ENCODE measurements around the gene ODAD3.
"Not testable (repeated sequence)": the region's sequence is repeated elsewhere in the genome, so short reads cannot be mapped to it uniquely, and the experiment has no call there.

The ODAD3 gene

DNA sequence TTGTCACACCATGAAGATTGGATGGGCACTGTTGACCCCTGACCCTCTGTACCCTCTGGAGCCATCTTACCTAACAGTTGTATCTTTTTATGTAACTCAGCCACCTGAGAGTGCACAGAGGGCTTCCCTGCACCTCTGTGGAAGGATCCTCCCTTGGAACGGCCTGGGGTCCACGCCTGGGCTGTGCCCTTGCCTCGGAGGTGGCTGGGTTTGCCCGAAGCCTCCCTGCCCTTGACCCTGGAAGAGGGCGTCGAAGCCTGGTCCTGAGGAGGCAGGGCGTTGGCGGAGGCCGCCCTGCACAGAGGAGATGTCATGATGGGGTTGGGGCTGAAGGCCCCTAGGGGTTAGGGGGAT lies 241 bp downstream of the ODAD3 start:
- no peak for DNase-seq

DNA sequence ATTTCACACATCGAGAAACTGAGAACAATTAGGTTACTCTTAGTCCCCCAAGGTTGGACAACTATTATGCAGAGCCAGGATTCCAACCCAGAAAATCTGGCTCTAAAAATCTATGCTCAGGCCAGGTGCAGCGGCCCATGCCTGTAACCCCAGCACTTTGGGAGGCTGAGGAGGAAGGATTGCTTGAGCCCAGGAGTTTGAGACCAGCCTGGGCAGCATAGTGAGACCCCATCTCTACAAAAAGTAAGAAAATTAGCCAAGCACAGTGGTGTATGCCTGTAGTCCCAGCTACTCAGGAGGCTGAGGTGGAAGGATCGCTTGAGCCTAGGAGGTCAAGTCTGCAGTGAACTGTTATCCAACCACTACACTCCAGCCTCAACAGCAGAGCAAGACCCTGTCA lies 1.4 kb downstream of the ODAD3 start:
- not testable (repeated sequence) for DNase-seq

DNA sequence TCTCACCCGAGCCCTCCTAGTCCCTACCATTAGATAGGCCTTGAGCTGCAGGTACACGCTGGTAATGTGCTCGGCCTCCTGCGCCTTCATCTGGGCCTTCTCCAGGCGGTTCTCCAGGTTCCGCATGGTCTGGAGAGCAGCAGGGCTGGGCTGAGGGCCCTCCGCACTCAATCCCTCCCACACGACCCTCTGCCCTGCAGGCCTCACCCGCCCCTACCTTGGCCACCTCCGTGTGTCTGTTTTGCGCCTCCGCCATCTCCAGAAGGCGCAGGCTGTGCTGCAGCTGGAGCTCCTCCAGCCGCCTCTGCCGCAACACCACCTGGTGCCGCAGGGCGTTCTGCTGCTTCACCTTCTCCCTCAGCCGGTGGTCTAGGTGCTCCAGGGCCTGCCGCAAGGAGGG lies 8.3 kb downstream of the ODAD3 start:
- no peak for DNase-seq

DNA sequence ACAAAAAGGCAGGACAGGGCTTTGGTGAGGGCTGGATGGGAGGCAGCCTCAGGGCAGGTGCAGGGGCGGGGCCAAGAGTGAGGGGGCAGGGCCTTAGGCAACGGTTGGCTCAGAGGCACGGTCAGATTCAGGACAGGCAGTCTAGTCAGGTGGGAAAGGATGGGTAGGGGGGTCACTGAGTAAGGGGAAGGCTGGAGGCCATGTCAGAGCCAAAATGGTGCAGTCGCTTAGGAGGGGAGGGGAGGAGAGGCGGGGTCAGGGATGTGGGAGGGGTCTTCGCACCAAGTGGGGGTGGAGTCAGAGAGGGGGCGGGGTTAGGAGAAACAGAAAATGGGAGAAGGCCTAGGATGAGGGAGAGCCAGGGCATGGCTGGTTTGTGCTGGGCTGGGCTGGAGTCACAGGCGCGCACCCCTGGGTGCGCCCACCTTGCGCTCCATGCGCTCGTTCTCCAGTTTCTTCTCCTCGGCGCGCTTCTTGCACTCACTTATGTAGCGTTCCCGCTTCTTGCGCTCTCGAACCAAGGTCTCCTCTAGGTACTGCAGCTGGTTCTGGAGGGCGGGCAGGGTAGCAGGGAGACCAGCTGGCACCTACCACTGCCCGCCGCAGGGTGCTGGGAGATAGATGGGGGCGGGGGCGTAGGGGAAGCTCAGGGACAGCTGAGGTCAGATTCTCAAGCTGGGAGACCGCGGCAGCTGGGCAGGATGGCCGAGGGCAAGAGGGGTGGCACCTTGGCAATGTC lies 9.0 kb downstream of the ODAD3 start:
- no peak for DNase-seq

DNA sequence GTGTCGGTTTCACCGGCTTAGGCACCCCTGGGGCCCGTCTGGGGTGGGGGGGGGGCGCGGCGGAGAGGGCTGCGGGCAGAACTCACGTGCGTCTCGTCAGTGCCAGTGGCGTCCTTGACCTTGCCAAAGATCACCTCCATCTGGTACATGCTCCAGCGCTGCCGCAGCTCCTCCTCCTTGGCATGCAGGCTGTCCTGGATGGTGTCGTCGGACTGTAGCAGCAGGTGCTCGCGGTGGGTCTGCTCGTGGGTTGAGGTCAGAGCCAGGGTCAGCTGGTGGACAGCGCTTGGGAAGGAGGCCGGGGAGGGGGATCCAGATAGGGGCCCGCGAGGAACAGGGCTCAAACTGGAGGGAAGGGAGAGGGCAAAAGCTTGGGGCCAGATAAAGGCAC lies 11.1 kb downstream of the ODAD3 start:
- DNase-seq, result no peak

DNA sequence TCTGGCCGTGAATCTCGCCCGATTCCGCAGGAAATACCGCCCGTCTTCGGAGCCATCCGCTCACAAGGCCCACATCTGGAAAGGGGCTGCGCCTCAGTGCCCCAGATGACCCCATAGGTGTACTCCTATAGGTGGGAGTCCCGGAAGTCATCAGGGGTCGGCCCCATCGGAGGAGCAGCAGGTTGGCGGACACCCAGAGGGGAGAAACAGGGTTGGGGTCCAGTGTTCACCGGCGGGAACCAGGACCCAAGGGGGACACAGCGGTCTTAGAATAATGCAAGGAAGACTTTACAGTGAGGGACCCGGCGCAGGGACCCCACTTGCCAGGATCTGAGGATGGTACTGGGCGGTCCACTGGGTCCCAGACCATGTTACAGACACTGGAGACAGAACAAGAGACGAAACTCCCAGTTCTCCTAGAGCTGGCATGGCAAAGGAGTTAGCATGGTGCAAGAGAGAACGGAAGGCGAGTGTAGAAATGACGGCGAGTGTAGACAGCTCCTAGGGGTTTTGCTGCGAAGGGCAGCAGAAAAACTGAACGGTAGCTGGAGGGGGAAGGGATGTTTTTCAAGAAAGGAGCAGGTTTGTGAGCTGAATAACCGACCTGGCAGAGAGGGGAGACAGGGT lies 11.6 kb downstream of the ODAD3 start:
- DNase-seq, result no peak

DNA sequence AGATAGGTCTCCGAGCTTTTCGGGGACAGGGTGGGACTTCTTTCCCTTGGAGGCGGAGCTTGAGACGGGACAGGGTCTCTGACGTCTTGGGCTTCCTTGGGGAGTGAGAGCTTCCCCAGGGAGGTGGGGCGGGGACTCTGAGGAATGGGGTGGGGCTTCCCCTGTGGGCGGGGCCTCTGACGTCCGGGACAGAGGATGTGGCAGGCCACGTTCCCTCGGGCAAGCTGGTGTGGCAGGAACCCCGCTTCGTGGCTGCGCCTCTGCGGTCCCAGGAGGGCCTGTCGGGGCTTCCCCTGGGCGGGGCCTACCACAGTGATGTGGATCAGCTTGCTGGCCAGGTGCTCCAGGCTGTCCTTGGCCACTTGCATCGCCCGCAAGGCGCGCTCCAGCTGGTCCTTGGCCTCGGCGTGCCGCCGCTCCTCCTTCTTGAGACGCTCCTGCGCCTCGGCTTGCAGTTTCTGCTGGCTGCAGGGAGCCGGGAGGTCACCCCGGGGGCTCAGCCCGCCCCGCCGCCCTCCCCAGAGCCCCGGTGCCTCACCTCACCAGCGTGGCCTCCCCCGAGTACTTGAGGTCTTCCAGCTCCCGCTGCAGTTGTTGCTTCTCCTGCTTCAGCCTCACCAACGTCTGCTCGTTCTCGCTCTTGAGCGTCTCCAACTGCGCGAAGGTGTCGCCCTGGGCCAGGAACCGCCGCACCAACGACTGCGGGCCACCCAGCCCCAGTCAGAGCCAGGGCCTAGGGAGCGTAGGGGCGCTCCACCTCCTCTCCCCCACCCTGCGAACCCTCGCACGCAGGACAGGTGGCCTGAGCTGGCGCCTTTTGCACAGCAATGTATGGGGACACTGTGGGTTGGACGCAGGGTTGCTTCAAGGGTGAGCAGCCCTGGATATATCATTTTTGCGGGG lies 12.5 kb downstream of the ODAD3 start:
- DNase-seq, result peak; percentile 44

DNA sequence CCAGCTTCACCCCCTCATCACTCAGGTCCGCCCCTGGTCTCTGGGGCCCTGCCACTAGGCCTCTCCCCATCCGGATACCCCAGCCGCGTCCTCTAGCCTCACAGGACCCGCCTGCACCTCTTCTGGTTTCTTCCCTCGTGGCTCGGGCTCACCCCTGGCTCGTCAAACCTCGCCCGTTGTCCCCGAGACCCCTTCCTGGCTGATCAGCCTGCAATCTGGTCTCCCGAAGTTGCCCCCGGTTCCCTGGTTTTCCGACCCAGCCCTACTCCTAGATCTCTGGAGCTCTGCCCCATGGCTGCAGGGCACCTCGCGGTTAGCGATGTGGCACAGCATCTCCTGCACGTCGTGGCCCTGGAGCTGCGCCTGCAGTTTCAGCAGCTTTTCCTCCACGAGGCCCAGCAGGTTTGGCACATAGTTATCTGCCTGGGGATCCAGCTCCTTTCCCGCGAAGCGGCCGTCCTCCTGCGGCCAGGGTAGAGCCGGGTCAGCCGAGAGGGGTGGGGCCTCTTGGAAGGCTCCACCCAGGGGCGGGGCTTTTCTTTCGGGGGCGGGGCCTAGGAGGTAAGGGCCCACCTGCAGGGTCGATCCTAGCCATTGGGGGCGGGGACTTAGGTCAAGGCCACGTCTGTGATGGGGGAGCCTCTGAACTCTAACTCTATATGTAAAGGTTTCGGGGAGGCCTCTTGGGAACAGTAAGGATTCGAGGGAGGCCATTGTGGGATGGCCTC lies 13.4 kb downstream of the ODAD3 start:
- no peak for DNase-seq

DNA sequence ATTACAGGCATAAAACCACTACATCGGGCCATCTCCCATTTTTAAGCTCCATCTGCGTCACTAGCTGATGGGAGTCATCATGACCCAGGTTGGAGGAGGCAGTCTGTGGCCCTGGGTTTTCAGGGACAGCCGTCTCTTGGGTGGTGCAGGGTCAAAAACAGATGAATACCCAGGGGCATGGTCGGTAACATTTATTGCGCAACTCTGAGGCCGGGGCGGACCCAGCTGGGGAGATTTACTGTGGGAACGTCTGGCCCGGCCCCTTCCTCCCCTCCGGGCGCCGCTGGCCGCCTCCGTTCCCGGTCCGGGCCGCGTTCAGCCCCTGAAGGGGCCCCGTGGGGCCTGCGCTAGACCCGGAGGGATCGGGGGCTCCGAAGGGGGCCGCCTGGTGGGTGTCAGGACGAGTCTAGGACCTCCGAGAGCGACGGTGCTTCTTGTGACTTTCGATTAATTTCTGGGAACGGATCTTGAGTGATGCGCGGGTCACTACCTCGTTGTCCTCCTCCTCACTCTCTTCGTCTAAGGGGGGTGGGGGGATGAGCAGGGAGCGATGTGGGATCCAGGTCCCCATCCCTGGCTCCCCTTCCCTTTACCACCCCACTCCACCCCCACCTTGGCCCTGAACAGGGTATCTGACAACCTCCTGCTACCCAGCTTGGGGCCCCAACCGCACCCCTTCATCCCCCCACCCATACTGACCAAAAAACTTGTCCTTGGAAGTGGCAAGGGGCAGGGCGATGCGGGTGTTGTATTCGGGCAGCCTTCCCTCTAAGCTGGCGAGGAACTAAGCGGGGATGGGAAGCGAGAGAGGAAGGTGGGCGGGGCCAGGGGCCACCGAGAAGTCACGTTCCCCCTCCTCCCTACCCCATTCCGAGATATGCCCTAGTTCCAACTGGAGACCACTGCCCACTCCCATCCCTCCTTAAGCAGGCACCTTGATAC lies 14.2 kb downstream of the ODAD3 start:
- peak; percentile 12 for DNase-seq

DNA sequence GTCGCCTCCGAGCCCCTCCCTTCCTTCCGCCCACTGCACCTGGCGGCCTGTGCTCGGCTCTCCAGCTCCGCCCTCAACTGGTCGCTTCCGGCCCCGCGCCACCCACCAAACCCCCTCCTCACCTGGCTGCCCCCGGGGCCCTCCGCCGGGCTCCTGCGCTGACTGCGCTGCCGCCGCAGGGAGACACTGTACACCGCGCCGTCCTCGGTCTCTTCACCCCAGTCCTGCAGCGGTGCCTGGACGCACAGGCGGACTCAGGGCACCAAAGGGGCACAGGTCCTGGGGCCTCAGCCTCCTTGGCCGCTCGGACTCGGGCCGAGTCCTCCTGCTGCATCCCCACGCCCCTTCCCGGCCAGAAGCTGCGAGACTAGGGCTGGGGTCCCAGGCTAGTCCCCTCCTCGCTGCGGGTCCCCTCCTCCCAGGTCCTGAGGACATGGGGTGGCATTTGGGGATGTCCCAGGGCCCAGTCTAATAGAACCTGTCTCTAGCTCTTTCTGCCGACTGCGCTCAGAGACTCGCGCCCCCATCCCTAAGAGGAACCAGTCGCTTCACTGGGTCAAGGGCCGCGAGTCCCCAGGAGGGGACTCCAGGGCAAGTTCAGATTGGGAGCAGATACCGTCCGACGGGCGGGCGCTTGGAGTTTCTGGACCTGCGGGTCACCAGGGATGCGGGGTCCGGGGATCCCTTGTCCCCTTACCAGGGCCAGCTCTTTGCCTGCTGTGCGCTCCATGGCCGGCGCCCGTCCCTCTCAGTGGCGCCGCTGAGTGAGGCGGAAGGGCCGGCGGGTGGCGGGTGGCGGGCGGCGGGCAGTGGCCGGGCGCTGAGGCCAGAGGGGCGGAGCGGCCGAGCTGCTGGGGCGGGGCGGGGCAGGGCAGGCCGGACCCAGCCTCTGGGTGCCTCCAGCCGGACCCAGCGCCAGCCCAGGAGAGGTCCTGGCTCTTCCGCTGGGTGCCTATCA lies 16.1 kb downstream of the ODAD3 start, which contains the start of gene RGL3:
Gene RGL3 (minus strand): TSS at position 766 of the 958 bp plus-strand sequence. CDS start 36 bp downstream, at position 730.
- no peak for DNase-seq

DNA sequence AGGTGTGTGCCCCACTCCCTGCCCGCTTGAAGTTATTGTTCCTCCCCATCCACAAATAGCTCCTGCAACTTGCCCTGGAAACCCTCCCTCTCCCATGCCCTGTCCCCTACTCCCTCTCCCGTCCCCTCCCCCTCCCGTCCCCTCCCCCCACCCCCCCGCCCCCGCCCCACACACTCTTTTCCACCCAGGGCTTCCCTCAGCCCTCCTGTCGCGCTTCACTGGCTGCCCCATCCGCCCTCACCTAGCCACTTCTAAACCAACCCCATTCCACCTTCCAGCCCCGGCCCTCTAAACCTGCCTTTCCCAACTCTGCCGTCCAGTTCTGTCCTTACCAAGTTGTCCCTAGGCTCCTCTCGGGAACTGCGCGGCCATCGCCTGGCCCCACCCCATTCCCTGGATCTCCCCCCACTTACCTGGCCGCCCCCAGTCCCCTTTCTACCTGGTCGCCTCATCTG lies 16.8 kb downstream of the ODAD3 start:
- DNase-seq, result no peak

DNA sequence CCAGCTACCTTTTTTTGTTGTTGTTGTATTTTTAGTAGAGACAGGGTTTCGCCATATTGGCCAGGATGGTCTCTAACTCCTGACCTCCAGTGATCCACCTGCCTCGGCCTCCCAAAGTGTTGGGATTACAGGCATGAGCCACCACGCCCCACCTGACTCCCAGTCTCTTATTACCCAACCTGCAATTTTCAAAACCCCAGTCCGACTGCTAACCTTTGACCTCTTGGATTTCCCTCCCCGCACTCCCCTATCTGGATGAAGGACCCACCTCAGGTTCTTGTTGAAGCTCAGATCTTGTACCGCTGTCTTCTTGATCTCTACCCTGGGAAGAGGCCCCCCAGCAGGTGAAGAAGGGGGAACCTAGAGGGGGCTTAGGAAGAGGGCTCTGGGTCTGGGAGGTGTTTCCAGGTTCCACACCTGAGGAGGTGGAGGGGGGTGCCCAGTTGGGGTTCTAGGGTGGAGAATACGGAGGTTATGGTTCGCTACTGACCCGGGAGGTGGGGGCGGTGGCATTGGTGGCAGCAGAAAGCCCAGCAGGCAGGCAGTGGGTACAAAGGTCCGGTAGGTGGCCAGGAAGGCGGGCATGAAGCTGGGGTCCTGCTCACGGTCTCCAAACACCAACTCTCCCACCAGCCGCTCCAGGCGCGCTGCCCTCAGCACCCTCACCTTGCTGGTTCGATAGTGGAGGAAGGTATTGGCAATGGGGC lies 18.4 kb downstream of the ODAD3 start:
- no peak for DNase-seq

DNA sequence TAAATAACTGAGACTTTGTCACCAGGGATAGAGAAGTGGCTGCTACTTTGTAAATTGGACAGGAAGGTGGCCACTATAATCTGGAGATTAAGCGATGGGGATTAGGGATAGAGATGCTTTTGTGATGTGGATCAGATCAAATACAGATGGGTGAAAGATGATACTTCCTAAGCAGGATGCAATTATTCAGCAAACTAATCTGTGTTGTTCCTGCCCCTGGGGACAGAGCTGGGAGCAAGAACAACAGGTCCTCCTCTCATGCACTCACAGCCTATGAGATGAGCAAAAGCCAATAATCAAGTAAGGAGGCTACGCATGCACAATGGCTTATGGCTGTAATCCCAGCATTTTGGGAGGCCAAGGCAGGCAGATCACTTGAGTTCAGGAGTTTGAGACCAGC lies 20.4 kb downstream of the ODAD3 start:
- DNase-seq, result no peak

DNA sequence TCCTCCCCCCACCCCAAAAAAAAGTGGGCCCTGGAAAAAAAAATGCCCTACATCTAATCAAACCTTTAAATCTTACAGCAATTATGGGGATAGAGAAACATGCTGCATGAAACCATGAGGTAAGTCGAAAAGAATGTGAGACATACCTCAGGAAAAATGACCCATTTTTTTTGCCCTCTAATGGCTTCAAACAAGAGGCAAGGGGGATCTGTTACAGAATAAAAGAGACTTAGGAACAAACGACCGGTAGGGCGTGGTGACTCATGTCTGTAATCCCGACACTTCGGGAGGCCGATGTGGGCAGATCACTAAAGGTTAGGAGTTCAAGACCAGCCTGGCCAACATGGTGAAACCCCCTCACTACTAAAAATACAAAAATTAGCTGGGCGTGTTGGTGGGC lies 24.2 kb downstream of the ODAD3 start:
- peak; percentile 41 for DNase-seq

DNA sequence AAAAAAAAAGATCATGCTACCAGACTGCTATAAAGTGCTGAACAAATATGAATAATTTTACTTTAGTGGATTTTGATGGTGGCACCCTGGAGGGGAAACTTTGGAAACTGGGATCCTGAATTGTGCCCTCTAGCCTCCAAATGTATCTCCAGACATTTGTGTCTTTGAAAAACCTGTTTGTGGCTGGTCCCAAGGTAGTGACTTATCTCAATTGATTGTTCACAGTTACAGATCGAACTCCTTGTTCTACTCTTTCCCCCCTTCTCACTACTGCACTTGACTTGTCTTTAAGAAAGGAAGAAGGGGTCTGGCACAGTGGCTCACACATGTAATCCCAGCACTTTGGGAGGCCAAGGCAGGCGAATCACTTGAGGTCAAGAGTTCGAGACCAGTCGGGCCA lies 26.3 kb downstream of the ODAD3 start:
- DNase-seq, result no peak

DNA sequence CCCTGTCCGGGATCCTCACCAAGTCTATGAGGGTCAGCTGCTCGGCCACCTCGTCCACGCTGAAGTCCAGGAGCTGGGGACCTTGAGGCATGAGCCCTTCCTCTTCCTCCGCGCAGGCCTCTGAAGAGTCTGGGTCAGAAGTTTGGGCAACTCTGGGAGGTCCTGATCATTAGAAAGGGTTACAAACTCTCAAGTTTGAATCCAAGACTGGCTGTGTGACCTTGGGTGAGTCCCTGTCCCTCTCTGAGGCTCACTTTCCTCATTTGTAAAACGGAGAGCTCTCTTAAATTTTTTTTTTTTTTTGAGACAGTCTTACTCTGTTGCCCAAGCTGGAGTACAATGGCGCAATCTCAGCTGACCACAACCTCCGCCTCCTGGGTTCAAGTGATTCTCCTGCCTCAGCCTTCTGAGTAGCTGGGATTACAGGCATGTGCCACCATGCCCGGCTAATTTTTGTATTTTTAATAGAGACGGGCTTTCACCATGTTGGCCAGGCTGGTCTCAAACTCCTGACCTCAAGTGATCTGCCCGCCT lies 28.2 kb downstream of the ODAD3 start:
- DNase-seq, result not testable (repeated sequence)

DNA sequence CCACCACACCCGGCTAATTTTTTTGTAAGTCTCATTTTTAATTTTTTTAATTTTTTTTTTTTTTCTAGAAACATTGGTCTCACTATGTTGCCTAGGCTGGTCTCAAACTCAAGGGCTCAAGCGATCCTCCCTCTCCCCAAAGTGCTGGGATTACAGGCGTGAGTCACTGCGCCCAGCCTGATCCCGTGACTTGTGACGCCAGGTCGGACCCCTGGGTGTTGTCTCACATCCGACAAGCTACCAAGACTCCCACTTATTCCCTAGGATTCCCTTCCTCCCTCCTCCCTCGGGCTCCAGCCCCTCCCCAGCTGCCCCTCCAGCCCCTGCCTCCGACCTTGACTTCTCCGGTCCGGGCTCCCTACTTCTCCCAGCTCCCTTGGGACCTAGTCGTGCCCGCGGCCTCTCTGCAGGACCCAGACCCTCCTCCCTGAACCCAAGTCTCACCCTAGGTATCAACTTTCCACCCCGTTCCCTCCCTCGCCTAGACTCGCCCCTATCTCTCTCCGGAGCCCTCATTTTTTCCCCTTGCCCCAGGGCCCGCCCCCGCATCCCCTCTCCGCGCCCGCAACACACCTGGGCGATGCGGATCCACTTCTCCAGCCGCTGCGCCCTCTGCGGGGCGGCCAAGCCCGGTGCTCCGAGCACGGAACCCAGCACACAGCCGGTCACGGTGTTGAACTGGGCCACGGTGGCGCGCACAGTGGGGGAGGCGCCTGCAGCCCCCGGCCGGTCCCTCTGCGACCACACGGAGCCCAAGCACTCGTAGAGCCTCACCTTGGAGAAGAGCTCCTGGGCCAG lies 28.9 kb downstream of the ODAD3 start:
- DNase-seq, result no peak

DNA sequence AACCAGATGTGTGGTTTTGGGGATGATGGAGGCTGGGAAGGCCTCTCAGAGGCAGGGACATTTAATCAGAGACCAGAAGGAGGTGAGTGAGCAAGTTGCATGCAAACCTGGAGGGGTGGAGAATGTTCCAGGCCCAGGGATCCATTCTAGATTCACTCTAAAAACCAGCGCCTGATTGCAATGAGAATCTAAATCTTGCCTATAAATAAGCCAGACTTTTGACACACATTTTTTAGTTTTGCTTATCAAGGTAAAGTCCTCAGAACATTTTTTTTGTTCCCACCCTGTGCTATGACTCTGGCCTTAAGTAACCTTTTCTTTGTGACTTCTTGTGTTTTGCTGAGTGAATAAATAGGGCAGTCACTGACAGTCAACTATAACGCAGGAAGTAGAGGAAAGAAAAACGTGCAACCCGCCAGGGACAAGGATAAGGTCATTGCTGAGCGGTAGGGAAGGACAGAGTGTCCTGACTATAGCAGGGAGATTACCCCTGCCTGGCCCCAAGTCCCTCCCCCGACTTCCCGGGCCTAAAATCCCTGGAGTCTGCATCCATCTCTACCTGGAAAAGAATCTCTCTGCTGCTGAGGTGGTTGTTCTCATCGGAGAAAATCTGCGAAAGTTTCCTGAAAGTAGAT lies 30.2 kb downstream of the ODAD3 start:
- no peak for DNase-seq

All from fibroblast of skin of right quadriceps (primary cell).